HepG2 (cell line): ENCODE data around the gene HDAC4. TPM values are rescaled to one million over a fixed set of nuclear protein-coding genes. Genes with fewer than 3 reads are reported as not detected.

Experiments used
- AKAP8 ChIP-seq: sonication (generic); formaldehyde crosslinking; IDR thresholded peaks from 2 replicates; pipeline ENCODE4 v1.5.1; 2020; ENCODE audit warnings: mild to moderate bottlenecking, missing genetic modification reagents
- ATF7 ChIP-seq, 2 experiments: fragments of 450-650 bp in 1 of 2; sonication (generic) in 1 of 2; formaldehyde crosslinking in 1 of 2; IDR thresholded peaks; 2 replicates each; pipeline versions ENCODE4 v1.4.0 to v1.6.1; 2016 to 2020; ENCODE audit warnings: antibody characterized with exemption in 1 of 2, mild to moderate bottlenecking in 1 of 2, missing genetic modification reagents in 1 of 2
- CC2D1A ChIP-seq: sonication (generic); formaldehyde crosslinking; IDR thresholded peaks from 2 replicates; pipeline ENCODE4 v1.8.1; 2023; ENCODE audit warnings: mild to moderate bottlenecking, missing genetic modification reagents
- CHD2 ChIP-seq: IDR thresholded peaks from 2 replicates; pipeline ENCODE4 v1.6.1; 2011; ENCODE audit warnings: low read depth, low read length, improper control_type of control experiment
- EED ChIP-seq: sonication (generic); formaldehyde crosslinking; IDR thresholded peaks from 2 replicates; pipeline ENCODE4 v1.5.0; 2020; ENCODE audit warnings: mild to moderate bottlenecking, missing genetic modification reagents
- HCFC1 ChIP-seq: fragments of 150-350 bp; IDR thresholded peaks from 2 replicates; pipeline ENCODE4 v1.6.1; 2014; ENCODE audit warnings: low read depth, low read length
- KDM1A ChIP-seq: IDR thresholded peaks from 2 replicates; pipeline ENCODE4 v1.6.1; 2016; ENCODE audit warnings: missing compliant biosample characterization
- NFE2 ChIP-seq: sonication (generic); formaldehyde crosslinking; IDR thresholded peaks from 2 replicates; pipeline ENCODE4 v1.4.0; 2020; ENCODE audit warnings: missing genetic modification reagents
- PLSCR1 ChIP-seq: sonication (generic); formaldehyde crosslinking; IDR thresholded peaks from 2 replicates; pipeline ENCODE4 v1.5.0; 2020; ENCODE audit warnings: missing genetic modification reagents, mild to moderate bottlenecking, borderline replicate concordance
- RBFOX2 ChIP-seq: fragments of 200-400 bp; formaldehyde crosslinking; IDR thresholded peaks from 2 replicates; pipeline ENCODE4 v1.6.1; 2017; ENCODE audit warnings: low read depth, mild to moderate bottlenecking, low read length
- ZIK1 ChIP-seq: sonication (generic); formaldehyde crosslinking; IDR thresholded peaks from 2 replicates; pipeline ENCODE4 v1.5.0; 2020; ENCODE audit warnings: mild to moderate bottlenecking, low read depth, missing genetic modification reagents, borderline replicate concordance
- ZNF569 ChIP-seq: sonication (generic); formaldehyde crosslinking; IDR thresholded peaks from 2 replicates; pipeline ENCODE4 v1.5.0; 2020; ENCODE audit warnings: mild to moderate bottlenecking, missing genetic modification reagents, moderate library complexity, borderline replicate concordance
- ZNF607 ChIP-seq: sonication (generic); formaldehyde crosslinking; IDR thresholded peaks from 2 replicates; pipeline ENCODE4 v1.5.1; 2020; ENCODE audit warnings: missing genetic modification reagents, mild to moderate bottlenecking, borderline replicate concordance
- ZNF710 ChIP-seq: sonication (generic); formaldehyde crosslinking; IDR thresholded peaks from 2 replicates; pipeline ENCODE4 v1.5.0; 2020; ENCODE audit warnings: mild to moderate bottlenecking, missing genetic modification reagents, borderline replicate concordance
- ZUFSP ChIP-seq: sonication (generic); formaldehyde crosslinking; IDR thresholded peaks from 2 replicates; pipeline ENCODE4 v1.9.0; 2021; ENCODE audit warnings: missing genetic modification reagents, mild to moderate bottlenecking, borderline replicate concordance
- polyA plus RNA-seq, 8 experiments: library from polyadenylated mRNA; depleted of rRNA in 3 of 8; stranded (reverse) in 7 of 8; unstranded in 1 of 8; fragments of >200 nt; fragmentation: Illumina TruSeq in 4 of 8; extraction: Trizol in 4 of 8; gene quantifications; 2 replicates each; pipeline versions ENCODE4 v1.2.1 to v1.2.3, GENCODE V29; 2011 to 2016; ENCODE audit warnings: low read depth in 4 of 8, missing spikeins in 1 of 8, mixed read lengths in 1 of 8; ENCODE audit not compliant: insufficient read depth in 1 of 8
- total RNA-seq, 5 experiments: library from RNA; depleted of rRNA; stranded (reverse); fragments of >200 nt; fragmentation: Illumina TruSeq; extraction: Trizol; gene quantifications; 2 replicates each; pipeline ENCODE4 v1.2.3, GENCODE V29; 2016; ENCODE audit warnings: low read depth in 1 of 5
- TF ChIP-seq, protein P1 (sequence below): sonication (generic); formaldehyde crosslinking; IDR thresholded peaks from 2 replicates; pipeline ENCODE4 v1.5.1; 2020; ENCODE audit warnings: missing genetic modification reagents, mild to moderate bottlenecking, borderline replicate concordance
- TF ChIP-seq, protein P2 (sequence below): sonication (generic); formaldehyde crosslinking; IDR thresholded peaks from 2 replicates; pipeline ENCODE4 v1.4.0; 2020; ENCODE audit warnings: mild to moderate bottlenecking, low read depth, missing genetic modification reagents
- TF ChIP-seq, protein P3 (sequence below): sonication (generic); formaldehyde crosslinking; IDR thresholded peaks from 2 replicates; pipeline ENCODE4 v1.5.0; 2020; ENCODE audit warnings: mild to moderate bottlenecking, low read depth, missing genetic modification reagents, borderline replicate concordance

Gene HDAC4
- total and polyA plus RNA-seq, 2 of the 13 experiments (the other 11 are each of a cell fraction or from before 2014, with no cell fraction given): 10.1 to 11.5 TPM

DNA sequence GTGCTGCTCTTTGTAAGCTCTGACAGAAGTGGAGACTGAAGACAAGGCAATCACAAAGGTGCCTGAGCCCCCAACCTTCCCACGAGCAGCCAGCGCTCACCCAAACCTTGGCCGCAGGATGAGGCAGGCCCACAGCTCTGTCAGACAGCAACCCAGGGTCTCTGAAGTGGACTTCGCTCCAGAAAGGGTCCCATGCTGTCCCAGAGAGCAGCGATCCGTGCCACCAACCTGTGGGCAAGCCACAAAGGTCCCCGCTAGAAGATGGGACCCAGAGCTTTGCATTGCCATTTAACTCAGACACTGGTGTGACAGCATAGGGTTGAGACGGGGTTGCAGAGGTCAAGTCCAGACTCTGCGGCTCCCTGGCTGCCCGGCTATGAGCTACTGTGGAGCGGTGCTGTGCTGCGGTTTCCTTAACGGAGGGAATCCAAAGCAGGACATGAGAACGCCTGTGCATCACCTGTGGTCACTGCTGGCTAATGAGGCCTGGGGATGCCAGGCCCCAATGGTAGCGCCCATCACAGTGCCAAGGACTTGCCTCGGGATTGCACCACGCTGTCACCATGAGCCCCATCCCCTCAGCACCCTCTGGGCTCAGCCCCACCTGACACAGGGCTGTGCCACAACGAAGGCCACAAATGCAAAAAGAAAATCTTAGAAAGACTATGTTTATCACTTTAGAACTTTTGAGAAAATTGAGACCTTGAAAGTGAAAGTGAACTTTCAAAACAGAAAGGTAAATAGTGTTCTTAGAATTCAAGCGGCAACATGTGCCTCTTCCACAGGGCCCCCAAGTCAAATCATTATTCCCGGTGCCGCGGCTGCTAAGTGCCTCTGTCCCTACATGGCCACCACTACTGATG lies 103.4 kb downstream of the HDAC4 start (continued):
- no peak for TF ChIP-seq HCFC1
- TF ChIP-seq, protein P1, sequence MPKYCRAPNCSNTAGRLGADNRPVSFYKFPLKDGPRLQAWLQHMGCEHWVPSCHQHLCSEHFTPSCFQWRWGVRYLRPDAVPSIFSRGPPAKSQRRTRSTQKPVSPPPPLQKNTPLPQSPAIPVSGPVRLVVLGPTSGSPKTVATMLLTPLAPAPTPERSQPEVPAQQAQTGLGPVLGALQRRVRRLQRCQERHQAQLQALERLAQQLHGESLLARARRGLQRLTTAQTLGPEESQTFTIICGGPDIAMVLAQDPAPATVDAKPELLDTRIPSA (CRISPR knock-in tag): no peak
- no peak for TF ChIP-seq ATF7 (IDR thresholded peaks at IDR 0.05)
- TF ChIP-seq ATF7 (CRISPR knock-in tag; IDR thresholded peaks at IDR 0.05): no peak
- TF ChIP-seq, protein P2, sequence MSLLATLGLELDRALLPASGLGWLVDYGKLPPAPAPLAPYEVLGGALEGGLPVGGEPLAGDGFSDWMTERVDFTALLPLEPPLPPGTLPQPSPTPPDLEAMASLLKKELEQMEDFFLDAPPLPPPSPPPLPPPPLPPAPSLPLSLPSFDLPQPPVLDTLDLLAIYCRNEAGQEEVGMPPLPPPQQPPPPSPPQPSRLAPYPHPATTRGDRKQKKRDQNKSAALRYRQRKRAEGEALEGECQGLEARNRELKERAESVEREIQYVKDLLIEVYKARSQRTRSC: no peak
- TF ChIP-seq, protein P3, sequence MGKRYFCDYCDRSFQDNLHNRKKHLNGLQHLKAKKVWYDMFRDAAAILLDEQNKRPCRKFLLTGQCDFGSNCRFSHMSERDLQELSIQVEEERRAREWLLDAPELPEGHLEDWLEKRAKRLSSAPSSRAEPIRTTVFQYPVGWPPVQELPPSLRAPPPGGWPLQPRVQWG (CRISPR knock-in tag): no peak
- TF ChIP-seq ZNF710 (CRISPR knock-in tag): no peak
- TF ChIP-seq NFE2: no peak
- TF ChIP-seq ZNF607: no peak
- TF ChIP-seq PLSCR1 (CRISPR knock-in tag): no peak
- TF ChIP-seq KDM1A (CRISPR knock-in tag): no peak
- TF ChIP-seq RBFOX2: no peak
- TF ChIP-seq EED (CRISPR knock-in tag): 0 out of 2 replicates have a peak, but pooled peaks have one; percentile 16
- TF ChIP-seq ZNF569 (CRISPR knock-in tag): no peak
- no peak for TF ChIP-seq AKAP8 (CRISPR knock-in tag)
- no peak for TF ChIP-seq CHD2
- TF ChIP-seq ZUFSP (CRISPR knock-in tag): no peak
- no peak for TF ChIP-seq ZIK1
- no peak for TF ChIP-seq CC2D1A (CRISPR knock-in tag)
